IMR-90 (cell line): ENCODE results near the gene AXIN1.

ENCODE experiments used
- BHLHE40 ChIP-seq: fragments of 150-350 bp; IDR thresholded peaks from 2 replicates; pipeline ENCODE4 v1.6.1; 2016; ENCODE audit warnings: mild to moderate bottlenecking, low read depth, low read length
- CEBPB ChIP-seq: IDR thresholded peaks from 2 replicates; pipeline ENCODE4 v1.6.1; 2012; ENCODE audit warnings: low read depth, low read length, improper control_type of control experiment
- CTCF ChIP-seq: conservative IDR thresholded peaks from 2 replicates; pipeline ENCODE4 v1.5.1; 2012; ENCODE audit warnings: mild to moderate bottlenecking, low read depth, low read length, improper control_type of control experiment
- ELK1 ChIP-seq: fragments of 150-350 bp; IDR thresholded peaks from 2 replicates; pipeline ENCODE4 v1.6.1; 2016; ENCODE audit warnings: low read depth, mild to moderate bottlenecking, low read length, moderate library complexity, borderline replicate concordance
- FOS ChIP-seq: fragments of 150-350 bp; IDR thresholded peaks from 2 replicates; pipeline ENCODE4 v1.6.1; 2016; ENCODE audit warnings: low read depth, low read length
- MAFK ChIP-seq: IDR thresholded peaks from 2 replicates; pipeline ENCODE4 v1.6.1; 2012; ENCODE audit warnings: low read depth, low read length, improper control_type of control experiment
- MXI1 ChIP-seq: IDR thresholded peaks from 2 replicates; pipeline ENCODE4 v1.6.1; 2012; ENCODE audit warnings: low read depth, mild to moderate bottlenecking, low read length, moderate library complexity, borderline replicate concordance
- NFE2L2 ChIP-seq: fragments of 150-350 bp; IDR thresholded peaks from 2 replicates; pipeline ENCODE4 v1.6.1; 2016; ENCODE audit warnings: low read depth, mild to moderate bottlenecking, low read length
- POLR2A ChIP-seq: IDR thresholded peaks from 2 replicates; pipeline ENCODE4 v1.6.1; 2012; ENCODE audit warnings: mild to moderate bottlenecking, low read depth, low read length
- RAD21 ChIP-seq: IDR thresholded peaks from 2 replicates; pipeline ENCODE4 v1.6.1; 2012; ENCODE audit warnings: low read length, improper control_type of control experiment
- RCOR1 ChIP-seq: IDR thresholded peaks from 2 replicates; pipeline ENCODE4 v1.6.1; 2012; ENCODE audit warnings: mild to moderate bottlenecking, low read length, improper control_type of control experiment; ENCODE audit not compliant: insufficient replicate concordance
- RFX5 ChIP-seq: IDR thresholded peaks from 2 replicates; pipeline ENCODE4 v1.8.0; 2012; ENCODE audit warnings: low read depth, mild to moderate bottlenecking, low read length, moderate library complexity
- SMC3 ChIP-seq: fragments of 150-350 bp; IDR thresholded peaks from 2 replicates; pipeline ENCODE4 v1.6.1; 2016; ENCODE audit warnings: low read depth, mild to moderate bottlenecking, antibody characterized with exemption, low read length, moderate library complexity
- USF2 ChIP-seq: fragments of 150-350 bp; IDR thresholded peaks from 2 replicates; pipeline ENCODE4 v1.6.1; 2017; ENCODE audit warnings: mild to moderate bottlenecking, antibody characterized with exemption, low read length, low read depth

- no peak for TF ChIP-seq RFX5
- no peak for TF ChIP-seq USF2
- no peak for TF ChIP-seq MAFK
- TF ChIP-seq CTCF, result no peak
- no peak for TF ChIP-seq RAD21
- no peak for TF ChIP-seq POLR2A
- no peak for TF ChIP-seq MXI1
- no peak for TF ChIP-seq SMC3
- TF ChIP-seq NFE2L2, result no peak
- no peak for TF ChIP-seq ELK1
- TF ChIP-seq RCOR1, result no peak
- TF ChIP-seq FOS, result no peak
- TF ChIP-seq BHLHE40, result no peak
- no peak for TF ChIP-seq CEBPB
These were observed 88.6 kb downstream of the AXIN1 start for GRCh38 chr16:263944-264343.
